NCI-H1436 (cell line): ENCODE results near the gene PUM1.
"Not testable (repeated sequence)": the region's sequence is repeated elsewhere in the genome, so short reads cannot be mapped to it uniquely, and the experiment has no call there.

Experiments
- DNase-seq: peaks from one replicate; lab custom pipeline; 2025; lab: John Stamatoyannopoulos, UW

The PUM1 gene

DNA sequence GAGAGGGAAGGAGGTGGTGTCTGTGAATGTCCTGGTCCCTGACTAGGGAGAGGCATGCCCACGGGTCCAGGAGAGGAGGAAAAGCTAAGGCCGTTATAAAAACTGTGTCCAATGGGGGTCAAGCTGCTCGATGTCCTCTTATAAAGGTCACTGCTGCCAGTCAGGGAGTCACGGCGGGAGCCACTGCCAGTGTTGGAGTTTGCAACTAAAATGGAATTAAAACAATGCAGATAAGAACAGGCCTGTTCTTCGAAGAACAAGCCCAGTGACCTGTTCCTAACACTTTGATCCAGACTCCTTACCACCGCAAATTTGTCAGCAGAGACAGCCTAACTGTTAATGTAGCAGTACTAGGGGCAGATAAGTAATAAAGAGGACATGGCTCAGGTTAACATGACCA, 100.8 kb downstream of the PUM1 start:
- DNase-seq = no peak

DNA sequence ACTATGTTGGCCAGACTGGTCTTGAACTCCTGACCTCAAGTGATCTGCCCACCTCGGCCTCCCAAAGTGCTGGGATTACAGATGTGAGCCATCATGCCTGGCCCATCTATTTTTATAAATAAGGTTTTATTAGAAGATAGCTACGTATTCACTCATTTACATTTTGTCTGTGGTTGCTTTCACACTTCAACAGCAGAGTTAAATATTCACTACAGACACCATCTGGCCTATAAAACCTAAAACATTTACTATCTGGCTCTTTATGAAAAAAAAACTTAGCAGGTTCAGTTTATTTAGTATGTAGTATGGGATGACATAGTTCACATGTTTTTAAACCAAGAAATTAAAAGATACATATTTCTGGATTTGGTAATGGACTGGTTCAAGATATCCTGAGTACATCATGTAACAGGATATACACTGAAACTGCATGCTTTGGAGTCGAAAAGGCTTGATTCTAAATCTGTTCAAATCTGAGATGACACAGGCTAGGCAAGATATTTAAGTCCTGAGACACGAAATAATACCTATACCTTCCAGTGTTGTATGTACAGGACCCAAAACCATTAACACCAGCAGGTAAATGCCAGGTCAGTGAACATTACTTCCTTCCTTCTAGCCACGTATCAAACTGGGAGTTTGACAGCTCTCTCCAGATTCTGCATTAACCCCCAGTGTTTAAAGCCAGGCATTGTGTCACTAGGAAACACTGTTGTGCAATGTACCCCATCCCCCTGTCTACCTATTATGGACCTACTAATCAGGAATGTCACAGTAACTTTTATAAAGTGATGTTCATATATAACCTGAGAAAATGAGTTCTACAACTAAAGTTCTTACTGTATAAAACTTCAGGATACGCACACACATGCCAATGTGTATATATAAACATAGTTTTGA, 102.7 kb downstream of the PUM1 start:
- no peak for DNase-seq

DNA sequence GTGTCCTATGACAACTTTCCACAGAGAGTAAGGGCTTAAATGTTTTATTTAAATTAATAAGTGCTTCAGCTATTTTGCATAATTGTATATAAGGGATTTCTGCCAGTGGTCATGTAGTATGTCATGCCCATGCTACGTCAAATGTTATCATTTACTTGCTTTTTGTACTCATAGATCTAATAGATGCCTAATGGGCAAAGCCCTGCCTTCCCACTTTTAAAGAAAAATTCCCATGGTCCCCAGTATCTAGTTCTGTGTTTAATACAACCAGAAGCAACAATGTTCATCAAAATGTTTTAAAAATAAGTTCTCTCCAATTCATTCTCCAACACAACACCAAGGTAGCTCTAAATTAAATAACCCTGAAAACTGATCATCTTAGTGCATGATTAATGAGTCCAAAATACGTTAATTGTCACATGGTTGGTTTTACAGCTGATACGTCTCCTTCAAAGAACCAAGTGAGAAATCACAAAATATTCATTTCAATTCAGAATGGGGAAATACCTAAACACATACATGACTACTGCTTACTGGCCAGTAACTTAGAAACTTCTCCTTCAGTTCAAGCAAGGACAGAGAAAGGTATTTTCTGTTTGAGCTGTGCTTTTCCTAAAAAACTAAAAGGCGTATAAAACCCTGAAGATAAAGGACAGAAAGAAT, 107.8 kb downstream of the PUM1 start:
- DNase-seq = no peak

DNA sequence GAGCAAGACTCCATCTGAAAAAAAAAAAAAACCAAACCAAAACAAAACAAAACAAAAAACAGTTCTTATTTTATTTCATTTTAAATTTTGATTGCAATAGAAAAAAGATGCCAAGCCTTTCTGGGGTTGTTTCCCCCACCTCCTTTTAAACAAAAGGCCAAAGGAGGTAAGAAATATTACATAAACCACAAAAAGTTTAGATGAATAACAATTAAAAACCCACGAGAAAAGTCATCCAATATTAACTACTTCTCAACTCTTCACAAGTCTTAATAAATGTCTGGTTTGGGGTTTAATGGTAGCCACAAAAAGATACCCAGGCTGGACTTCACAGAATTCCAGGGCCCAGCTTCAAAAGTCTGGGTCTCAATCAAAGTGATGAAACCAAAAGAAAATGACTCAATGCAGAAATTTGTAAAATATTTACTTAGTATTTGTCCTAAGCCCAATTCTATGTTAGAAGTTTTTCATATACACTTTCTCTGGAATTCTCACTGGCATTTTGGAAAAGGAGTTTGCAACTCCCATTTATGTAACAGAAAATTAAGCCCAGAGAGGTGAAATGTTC, 110.0 kb downstream of the PUM1 start:
- DNase-seq = no peak

DNA sequence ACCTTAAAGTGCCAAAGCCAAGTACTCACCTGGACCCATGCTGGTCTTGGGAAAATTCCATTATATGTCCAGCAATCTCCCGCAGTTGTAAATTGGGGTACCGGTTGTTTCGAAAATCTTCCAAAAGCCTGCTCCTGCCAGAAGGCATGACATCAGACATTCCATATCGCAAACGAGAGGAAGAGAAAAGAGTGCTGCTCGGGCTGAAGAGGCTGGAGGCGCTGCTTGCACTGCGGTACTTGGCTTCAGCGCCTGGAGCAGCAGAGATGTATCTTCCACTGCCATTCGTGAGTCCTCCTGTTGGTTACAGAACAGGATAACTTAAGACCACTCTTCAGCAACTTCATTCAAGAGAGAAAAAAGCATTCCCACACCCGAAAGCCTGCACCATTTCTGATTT, 111.8 kb downstream of the PUM1 start:
- DNase-seq = no peak

DNA sequence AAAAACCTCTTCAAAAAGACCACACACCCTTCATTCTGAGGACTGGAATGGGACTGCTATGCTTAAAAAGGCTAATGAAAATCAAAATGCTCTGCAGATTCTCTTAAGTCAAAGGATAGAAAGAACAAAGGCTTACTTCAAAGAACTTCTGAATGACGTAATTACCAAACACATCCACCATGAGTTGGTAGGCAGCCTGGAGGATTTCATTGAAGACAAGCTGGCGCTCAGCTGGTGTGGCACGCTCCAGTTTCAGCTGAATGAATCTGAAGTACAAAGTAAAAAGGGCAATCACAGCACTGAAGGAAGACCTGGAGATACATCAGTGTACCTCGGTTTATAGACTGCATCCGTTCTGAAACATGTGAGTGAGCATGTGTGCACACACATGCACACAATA, 113.4 kb downstream of the PUM1 start:
- DNase-seq = no peak

DNA sequence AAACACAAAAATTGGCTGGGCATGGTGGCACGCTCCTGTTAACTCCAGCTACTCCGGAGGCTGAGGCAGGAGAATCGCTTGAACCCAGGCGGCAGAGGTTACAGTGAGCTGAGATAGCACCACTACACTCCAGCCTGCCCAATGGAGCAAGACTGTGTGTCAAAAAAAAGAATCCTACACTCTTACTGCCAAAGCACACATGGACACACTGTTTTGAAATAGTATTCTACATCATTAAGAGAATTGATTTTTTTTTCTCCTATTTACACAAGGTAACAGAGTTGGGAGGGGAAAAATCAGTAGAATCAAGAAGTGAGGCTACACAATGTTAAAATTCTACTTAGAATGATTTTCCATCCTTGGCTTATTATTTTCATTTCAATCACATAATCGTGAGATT, 114.8 kb downstream of the PUM1 start:
- DNase-seq = no peak

DNA sequence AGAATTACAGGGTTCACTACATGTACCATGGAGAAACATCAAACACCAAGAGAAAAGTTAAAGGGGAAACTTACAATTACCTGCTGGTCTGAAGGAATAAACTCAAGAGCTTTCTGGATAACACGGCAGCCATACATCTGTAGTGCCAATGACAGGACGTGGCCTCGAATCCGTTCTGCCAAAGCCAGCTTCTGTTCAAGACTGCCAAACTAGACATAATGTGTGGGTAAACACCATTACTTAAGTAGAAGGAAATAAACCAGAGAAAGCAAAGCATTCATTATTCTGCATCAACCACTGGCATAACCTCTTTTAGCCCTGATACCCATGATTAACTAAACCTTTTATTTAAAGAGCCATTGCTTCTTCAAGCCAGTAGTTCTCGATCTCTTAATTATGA, 115.5 kb downstream of the PUM1 start:
- DNase-seq = peak; percentile 22

DNA sequence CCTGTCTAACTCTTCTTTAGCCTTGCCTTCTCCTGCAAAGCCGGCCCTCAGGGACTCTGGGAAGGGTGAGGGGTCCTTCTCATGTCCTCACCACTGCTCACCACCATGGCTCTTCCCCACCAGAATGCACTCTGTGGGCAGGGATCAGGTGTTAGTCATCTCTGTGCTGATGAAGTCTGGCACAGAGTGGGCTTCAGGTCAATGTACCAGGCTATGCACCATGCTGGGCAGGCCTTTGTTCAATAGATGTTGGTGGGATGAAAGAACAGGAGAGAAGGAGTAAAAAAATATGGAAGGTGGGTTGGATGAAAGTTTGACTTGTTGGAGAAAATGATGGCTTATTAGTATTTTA, 116.1 kb downstream of the PUM1 start:
- not testable (repeated sequence) for DNase-seq

DNA sequence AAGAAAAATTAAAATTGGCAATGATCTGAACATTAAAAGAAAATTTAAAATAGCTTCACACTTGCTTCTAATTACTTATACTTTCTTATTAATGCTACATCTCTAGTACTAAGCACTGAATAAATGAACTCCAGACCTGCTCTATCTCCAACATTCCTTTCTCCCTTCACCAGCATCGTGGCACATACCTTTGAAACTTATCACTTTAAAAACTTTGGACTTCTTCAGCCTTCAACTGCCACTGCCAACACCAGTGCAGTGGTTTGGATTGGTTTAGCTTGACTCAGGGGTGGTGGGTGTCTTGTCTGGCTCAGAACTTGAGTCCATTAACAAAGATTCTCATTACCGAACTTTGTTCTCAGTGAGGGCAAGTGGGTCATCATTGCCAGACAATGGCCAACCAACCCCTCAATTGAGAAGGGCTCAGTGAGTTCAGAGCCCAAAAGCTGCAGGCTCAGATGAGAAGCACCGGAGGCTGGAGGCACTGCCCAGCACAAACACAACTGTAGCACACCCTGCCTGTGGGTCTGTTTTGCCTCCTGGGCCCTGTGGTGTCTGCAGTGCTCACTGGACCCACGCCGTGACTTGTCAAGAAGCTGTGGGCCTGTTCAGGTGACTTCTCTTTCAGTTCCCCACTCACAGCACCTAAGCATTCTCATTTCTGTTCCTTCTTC, 116.6 kb downstream of the PUM1 start:
- DNase-seq = not testable (repeated sequence)

DNA sequence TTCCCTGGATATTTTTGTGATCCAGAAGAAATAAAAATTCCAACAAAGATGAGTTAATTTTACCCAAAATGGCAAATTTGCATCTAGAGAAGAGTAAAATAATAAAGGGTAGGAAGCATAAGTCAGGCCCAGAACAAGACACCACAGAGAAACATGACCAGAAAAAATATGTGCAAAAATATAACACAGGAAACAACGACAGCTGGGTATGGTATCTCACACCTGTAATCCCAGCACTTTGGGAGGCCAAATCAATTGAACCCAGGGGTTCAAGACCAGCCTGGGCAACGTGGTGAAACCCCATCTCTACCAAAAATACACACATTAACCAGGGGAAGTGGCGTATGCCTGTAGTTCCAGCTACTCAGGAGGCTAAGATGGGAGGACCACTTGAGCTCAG, 117.2 kb downstream of the PUM1 start:
- no peak for DNase-seq

DNA sequence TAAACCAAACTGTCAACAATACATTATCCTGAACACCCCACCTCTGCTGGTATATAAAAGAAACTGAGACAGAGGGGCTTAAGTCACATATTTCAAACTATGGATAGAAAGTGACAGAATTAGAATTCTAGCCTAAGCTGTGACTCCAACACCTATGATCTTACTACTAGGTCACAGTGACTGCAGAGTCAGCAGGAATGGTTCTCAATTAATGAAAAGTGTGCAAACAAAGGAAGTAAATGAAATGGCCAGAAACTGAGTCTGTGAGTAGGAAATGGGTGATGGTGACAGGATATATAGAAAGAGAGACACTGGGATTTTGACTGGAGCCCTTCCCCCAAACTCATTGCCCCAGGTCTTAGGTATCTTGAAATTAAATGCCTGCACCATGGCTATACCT, 118.3 kb downstream of the PUM1 start:
- no peak for DNase-seq

DNA sequence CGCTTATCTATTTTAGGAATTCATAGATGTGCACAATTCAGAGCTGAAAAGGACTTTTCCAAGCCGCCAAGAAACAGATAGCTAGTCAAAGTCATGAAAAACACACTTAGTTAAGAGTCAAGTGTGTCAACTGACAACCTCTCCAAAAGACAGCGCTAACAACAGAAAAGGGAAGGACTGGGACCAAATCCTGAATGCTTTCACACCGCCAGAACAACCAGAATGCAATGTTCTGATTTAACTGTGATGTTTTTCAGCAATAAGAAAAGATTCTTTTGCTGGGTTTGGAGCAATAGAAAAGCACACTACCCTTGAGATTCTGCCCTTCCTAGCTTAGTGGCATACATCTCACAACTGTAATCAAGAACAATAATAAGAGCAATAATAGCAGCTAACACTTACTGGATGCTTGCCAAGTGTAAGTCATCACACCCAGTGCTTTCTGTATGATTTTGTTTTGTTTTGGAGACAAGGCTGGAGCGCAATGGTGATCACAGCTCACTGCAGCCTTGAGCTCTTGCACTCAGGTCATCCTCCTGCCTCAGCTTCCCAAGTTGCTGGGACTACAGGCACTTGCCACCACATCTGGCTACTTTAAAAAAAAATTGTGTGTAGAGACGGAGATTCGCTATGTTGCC, 123.1 kb downstream of the PUM1 start:
- DNase-seq = peak; percentile 17

DNA sequence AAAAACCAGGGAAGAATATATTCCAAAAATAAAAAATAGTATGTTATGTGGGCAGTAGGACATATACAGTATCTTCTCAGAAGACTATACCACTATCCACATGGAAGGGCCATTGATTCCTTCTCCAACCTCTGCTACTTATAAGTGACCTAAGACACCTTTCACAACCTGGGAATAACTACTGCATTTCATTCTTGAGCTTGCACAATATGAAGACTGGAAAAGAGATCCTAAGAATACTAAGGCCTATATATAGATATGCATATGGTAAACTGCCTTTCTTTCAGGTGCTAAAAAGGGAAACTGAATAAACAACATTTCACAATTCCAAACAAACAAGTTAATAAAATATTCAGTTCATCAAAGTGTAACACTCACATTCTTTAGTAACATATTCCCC, 125.0 kb downstream of the PUM1 start:
- DNase-seq = no peak

DNA sequence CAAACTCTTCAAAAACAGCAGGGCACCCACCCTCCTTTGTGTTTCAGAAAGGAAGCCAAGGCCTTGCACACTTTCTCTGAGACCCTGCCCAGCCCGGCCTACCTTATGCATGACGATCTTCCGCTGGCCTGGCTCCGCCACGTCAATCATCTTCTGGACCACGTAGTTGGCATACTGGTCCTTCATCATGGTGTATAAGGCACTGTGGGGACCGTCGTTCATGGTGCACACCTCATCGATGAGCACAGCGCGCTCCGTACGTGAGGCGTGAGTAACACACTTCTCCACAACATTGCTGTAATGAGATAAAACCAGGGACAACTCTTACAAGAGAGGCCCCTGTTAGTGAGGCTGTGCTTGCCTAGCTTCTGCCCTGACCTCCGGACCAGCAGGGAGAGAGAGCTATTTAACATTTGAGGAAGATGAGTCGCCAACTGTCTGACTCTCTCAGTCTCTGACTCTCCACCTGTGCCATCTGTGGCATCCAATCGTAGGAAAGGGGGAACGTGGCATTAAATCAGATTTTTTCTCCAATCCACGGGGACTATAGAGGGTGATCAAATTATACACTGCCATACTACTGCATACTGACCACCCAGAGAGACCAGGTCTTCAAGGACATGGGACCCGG, 128.9 kb downstream of the PUM1 start:
- no peak for DNase-seq

DNA sequence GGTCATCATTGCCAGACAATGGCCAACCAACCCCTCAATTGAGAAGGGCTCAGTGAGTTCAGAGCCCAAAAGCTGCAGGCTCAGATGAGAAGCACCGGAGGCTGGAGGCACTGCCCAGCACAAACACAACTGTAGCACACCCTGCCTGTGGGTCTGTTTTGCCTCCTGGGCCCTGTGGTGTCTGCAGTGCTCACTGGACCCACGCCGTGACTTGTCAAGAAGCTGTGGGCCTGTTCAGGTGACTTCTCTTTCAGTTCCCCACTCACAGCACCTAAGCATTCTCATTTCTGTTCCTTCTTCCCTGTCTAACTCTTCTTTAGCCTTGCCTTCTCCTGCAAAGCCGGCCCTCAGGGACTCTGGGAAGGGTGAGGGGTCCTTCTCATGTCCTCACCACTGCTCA, 129.8 kb downstream of the PUM1 start:
- not testable (repeated sequence) for DNase-seq

DNA sequence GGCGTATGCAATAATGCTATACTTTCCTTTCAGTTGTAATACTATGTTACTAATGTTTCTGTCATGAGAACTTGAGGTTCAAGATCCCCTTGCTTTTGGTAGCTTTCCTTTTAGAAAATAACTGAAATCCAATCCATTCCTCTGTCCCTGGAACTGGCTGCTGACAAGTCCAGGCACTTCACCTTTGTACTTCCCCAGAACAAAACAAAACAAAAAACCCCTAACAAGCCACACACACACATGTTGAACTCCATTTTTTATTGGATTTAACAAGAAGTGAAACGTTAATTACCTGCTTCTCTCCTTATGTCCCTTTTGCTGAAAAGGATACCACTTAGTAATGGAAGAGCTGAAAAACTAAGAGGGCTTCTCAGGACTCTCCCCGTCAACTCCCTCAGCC, 130.9 kb downstream of the PUM1 start:
- DNase-seq = no peak

DNA sequence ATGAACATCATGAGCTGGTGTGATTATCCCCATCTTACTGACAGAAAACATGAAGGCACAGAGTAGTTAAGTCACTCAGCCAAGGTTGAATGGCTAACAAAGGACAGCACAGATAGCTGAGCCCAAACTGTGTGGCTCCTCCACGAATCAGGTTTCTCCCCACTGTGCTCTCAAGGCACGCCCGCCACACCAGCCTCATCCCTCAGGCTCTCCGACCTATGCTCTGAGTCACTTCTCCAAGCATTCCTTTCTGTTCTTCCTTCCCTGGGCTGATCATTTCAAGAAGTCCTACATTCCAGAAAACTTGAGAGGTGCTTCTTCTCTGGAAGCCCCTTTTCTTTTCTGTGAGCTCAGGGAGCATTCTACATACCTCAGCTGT, 131.7 kb downstream of the PUM1 start:
- no peak for DNase-seq

DNA sequence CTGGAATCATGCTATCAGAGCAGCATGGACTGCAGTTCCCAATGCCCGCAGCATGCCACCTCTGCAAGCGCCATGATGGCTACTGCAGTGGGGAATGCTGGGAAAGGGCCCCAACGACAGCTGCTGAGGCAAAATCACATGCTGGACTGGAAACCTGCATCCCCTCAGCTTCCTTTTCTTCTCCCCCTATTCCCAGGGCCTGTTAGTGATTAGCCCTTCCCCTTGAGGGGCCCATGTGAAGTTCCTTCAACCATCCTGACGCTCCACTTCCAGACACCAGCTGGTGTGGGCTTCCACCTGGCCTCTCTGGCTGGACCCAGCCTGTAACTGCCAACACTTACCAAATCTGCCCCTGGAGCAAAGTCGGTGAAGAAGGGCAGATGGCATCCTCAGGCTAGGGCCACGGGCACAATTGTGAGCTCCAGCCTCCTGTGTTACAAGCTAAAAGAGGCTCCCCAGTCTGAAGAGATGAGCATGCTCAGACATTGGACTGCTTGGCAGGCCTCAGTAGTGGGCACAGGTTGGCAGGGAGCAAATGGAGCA, 134.8 kb downstream of the PUM1 start:
- no peak for DNase-seq

DNA sequence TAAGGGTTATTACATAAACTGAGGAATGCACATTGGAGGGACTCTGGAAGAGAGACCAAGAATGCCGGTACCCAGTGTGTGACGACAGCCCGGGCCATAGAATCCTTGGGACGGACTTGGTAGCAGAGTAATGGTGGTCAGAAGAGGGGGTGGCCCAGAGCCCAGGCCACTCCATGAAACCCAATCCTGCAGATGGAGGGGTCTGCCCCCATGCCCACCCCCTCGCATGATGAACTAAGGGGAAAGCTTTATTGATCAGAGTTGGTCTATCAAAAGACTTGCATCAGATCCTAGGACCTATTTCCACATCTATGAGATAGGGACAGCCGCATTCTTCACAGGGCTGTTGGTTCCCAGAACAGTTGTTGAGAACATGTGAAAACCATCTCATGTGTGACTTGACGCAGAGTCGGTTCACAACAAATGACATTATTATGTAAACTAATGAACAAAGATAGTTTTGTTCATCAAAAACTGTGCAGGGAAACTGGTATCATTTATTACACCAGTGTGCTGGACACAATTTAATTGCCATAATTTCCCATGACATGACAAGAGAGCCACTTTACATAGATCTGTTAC, 135.5 kb downstream of the PUM1 start:
- no peak for DNase-seq
